ENCODE data around the gene SF3B3. TPM values are rescaled to one million over a fixed set of nuclear protein-coding genes. Genes with fewer than 3 reads are reported as not detected.
"Not testable (repeated sequence)": the region's sequence is repeated elsewhere in the genome, so short reads cannot be mapped to it uniquely, and the experiment has no call there.

The SF3B3 gene
- total and polyA plus RNA-seq, 5 experiments from 2014 or later: 85.9 to 277 (median 120) TPM

DNA sequence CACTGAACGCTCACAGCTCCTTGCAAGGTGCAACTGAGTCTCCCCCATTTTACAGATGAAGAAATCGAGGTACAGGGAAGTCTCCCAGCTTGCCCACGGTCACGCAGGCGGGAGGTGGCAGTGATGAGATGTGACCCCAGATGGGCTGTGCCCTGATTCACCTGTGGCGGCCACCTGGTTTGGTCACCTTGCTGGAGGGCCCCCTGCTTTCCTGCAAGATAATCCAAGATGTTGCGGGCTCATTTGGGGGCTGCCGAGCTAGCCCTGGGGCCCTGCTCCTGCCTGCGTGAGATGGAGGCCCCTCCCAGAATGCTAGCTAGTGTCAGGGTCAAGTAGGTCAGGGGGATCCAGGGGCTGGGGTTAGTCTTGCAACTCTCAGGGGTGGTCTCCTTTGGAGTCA lies 63.1 kb downstream of the SF3B3 start:
- no peak for DNase-seq
- Mint-ChIP-seq H3K27ac (no peak overlapping the region), H3K36me3 (no peaks in the 10 kb centered on the region), H3K27me3 (peaks cover 0 to 7% (median 0%) of the 10 kb centered on the region in 5 donors), H3K4me1 (no peaks in the 10 kb centered on the region), H3K9me3 (no peaks in the 10 kb centered on the region), H3K4me3 (no peak overlapping the region)
- POLR2A ChIA-PET: no interaction called here
- ATAC-seq: no peak

DNA sequence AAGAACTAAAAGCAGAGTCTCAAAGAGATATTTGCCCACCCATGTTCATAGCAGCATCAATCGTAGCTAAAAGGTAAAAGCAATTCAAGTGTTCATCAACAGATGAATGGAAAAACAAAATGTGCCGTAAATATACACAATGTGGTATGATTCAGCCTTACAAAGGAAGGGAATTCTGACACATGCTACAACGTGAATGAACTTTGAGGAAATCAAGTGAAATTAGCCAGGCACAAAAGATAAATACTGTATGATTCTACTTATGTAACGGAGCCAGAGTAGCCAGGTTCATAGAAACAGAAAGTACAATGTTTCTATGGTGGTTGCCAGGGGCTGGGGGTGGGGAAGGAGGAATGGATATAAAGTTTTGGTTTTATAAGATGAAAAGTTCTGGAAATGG lies 64.9 kb downstream of the SF3B3 start:
- Mint-ChIP-seq H3K9me3 (peaks cover 0 to 2% (median 0%) of the 10 kb centered on the region in 9 donors), H3K36me3 (no peaks in the 10 kb centered on the region), H3K4me1 (no peaks in the 10 kb centered on the region), H3K27me3 (peaks cover 0 to 7% (median 0%) of the 10 kb centered on the region in 5 donors), H3K27ac (peak overlapping the region in 1 of 10 donors; percentile 17), H3K4me3 (no peak overlapping the region)
- POLR2A ChIA-PET: no interaction called here
- DNase-seq (no peak), ATAC-seq (no peak)

DNA sequence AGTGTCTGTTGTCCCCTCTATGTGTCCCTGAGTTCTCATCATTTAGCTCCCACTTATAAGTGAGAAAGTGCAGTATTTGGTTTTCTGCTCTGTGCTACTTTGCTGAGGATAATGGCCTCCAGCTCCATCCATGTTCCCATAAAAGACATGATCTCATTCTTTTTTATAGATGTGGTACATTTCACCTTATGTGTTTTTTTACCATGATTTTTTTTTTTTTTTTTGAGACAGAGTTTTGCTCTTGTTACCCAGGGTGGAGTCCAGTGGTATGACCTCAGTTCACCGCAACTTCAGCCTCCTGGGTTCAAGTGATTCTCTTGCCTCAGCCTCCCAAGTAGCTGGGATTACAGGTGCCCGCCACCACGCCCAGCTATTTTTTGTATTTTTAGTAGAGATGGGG lies 65.8 kb downstream of the SF3B3 start:
- not testable (repeated sequence) for H3K9me3 Mint-ChIP-seq, H3K4me1 Mint-ChIP-seq, H3K4me3 Mint-ChIP-seq, H3K27me3 Mint-ChIP-seq, DNase-seq, ATAC-seq, H3K27ac Mint-ChIP-seq, H3K36me3 Mint-ChIP-seq
- POLR2A ChIA-PET: interaction anchor here (0.7 kb wide), 1 partner anchor 25 kb away, joined by 4 read pairs; no protein-coding TSS in a partner anchor

DNA sequence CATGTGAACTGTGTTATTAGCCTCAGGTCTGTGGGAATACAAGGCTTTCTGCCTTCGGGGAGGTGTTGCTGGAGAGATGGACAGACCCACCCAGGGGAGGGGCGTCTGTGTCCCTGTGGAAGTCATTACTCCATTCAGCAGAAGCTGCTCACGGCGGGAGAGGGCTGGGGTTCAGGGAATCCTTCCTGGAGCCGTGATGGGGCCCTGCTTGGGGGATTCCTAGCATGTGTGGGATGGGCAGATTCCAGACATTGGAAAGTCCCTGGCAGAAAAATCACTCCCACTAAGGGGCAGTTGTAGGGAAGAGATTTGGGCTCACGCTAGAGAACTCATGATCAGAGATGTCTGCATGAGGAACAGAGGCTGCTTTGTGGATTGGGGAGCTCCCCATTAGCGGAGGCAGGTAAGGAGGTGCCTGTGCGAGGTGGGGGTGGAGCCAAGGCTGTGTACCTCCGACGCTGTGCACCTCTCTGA lies 66.4 kb downstream of the SF3B3 start:
- Mint-ChIP-seq H3K36me3 (no peaks in the 10 kb centered on the region), H3K27me3 (peaks cover 0 to 7% (median 0%) of the 10 kb centered on the region in 5 donors), H3K4me3 (no peak overlapping the region), H3K27ac (no peak overlapping the region), H3K4me1 (no peaks in the 10 kb centered on the region), H3K9me3 (peaks cover 0 to 2% (median 0%) of the 10 kb centered on the region in 9 donors)
- no peak for ATAC-seq
- POLR2A ChIA-PET: no interaction called here
- DNase-seq: no peak

DNA sequence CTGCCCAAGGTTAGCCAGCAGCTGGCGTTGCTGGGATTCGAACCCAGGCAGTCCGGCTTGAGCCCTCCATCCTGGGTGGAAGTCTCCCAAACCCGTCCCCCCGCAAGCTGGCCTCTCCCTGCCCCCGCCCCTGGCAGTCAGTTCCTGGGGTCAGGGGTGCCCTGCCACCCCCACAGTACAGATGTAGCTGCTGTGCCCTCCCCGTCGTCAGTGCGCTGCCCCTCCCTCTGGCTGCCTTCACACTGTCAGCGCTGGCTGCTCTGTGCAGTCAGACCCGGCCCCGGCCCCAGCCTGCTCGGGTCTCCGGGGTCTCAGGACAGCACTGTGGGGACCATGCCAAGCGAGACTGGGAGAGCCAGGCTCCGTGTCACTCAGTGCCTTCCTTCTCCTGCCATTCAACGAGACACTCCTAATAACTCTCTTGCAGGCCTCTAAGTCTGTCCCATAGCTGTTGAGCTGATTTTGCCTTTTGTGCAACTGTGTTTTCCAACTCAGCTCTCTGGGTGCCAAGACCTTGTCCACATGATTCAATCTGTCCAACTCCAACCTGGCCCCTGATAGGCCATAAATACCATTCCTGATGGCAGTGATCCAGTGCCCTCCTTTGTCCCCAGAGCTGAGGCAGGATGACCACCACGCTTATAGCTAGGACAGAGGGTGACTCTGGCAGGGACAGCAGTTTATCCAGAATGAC lies 67.3 kb downstream of the SF3B3 start:
- Mint-ChIP-seq H3K36me3 (no peaks in the 10 kb centered on the region), H3K4me1 (no peaks in the 10 kb centered on the region), H3K4me3 (no peak overlapping the region), H3K27ac (no peak overlapping the region), H3K9me3 (peaks cover 0 to 2% (median 0%) of the 10 kb centered on the region in 9 donors), H3K27me3 (peaks cover 0 to 7% (median 0%) of the 10 kb centered on the region in 5 donors)
- no peak for DNase-seq
- no peak for ATAC-seq
- POLR2A ChIA-PET: no interaction called here

DNA sequence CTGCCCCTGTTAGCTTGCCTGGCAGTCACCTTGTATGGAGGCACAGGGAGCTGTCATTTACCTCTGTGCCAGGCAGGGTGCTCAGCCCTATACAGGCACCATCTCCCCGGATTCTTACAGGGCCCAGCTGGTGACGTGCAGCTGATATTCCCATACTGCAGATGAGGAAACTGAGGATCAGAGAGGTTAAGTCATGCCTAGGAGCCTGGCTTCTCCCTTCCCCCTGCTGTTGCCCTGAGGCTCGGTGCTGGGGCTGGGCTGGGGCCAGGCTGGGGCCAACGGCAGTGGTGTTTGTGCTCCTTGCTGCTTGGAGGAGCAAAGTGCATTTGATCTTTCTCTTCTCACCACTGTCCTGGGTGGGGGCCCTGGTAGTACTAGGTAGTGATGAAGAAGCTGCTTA lies 68.0 kb downstream of the SF3B3 start:
- Mint-ChIP-seq H3K36me3 (no peaks in the 10 kb centered on the region), H3K9me3 (peaks cover 0 to 2% (median 0%) of the 10 kb centered on the region in 9 donors), H3K27ac (no peak overlapping the region), H3K4me3 (no peak overlapping the region), H3K4me1 (no peaks in the 10 kb centered on the region), H3K27me3 (peaks cover 0 to 7% (median 0%) of the 10 kb centered on the region in 5 donors)
- POLR2A ChIA-PET: no interaction called here
- DNase-seq: no peak
- no peak for ATAC-seq

DNA sequence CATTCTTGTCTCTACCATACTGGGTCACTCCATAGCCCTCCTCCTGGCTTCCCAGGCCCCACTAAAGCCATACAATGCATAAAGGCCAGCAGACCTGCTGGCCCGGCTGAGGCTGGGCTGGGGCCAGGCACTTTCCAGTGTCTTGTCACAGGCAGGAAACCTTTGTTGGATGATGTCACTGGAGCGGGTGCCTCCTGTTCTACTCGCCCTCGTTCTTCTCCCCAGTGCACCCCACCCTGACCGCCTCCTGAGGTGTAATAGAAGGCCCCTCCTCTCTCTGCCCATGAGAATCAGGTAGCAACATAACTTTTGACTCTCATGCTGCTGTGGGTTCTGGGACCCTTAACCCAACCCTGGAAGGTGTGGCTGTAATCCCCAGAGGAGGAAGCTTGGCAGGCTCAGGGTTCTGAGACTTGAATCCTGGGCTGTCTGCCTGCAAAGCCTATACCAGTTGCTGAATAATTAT lies 68.5 kb downstream of the SF3B3 start:
- no peaks in the 10 kb centered on the region for H3K36me3 Mint-ChIP-seq
- peaks cover 0 to 2% (median 0%) of the 10 kb centered on the region in 9 donors for H3K9me3 Mint-ChIP-seq
- no peak for DNase-seq
- POLR2A ChIA-PET: no interaction called here
- H3K4me1 Mint-ChIP-seq: no peaks in the 10 kb centered on the region
- ATAC-seq: no peak
- no peak overlapping the region for H3K4me3 Mint-ChIP-seq
- no peak overlapping the region for H3K27ac Mint-ChIP-seq
- peaks cover 0 to 7% (median 0%) of the 10 kb centered on the region in 5 donors for H3K27me3 Mint-ChIP-seq

DNA sequence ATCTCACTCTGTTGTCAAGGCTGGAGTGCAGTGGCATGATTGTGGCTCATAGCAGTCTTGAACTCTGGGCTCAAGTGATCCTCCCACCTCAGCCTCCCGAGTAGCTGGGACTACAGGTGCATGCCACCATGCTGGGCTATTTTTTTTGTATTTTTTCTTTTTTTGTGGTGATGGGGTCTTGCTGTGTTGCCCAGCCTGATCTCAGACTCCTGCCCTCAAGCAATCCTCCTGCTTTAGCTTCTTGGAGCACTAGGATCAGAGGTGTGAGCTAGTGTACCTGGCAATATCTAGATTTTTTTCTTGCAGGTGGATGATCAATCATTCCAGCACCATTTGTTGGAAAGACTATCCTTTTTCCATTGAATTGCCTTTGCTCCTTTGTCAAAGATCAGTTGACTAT lies 69.9 kb downstream of the SF3B3 start:
- Mint-ChIP-seq H3K9me3 (peaks cover 0 to 2% (median 0%) of the 10 kb centered on the region in 9 donors), H3K27me3 (peaks cover 0 to 7% (median 0%) of the 10 kb centered on the region in 5 donors), H3K36me3 (no peaks in the 10 kb centered on the region), H3K4me1 (no peaks in the 10 kb centered on the region), H3K4me3 (no peak overlapping the region), H3K27ac (no peak overlapping the region)
- DNase-seq (no peak), ATAC-seq (no peak)
- POLR2A ChIA-PET: no interaction called here

DNA sequence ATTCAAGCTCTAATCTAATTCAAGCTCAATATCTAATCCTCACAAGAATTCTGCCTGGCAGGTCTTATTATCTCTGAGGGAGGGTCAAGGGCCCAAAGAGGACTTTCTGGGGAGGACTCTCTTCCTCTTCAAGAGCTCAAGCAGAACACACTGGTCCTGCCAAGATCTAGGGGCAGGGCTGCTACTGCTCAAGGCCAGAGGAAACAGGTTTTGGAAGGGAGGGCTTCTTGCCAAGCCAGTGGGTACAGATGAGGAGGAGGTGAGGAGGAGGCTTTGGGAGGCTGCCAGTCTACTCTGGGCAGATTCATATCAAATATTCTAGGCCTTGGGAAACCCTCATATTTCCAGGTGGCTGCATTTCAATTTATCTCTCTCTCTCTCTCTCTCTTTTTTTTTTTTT lies 71.0 kb downstream of the SF3B3 start:
- Mint-ChIP-seq H3K27me3 (peaks cover 0 to 7% (median 0%) of the 10 kb centered on the region in 5 donors), H3K36me3 (no peaks in the 10 kb centered on the region), H3K4me1 (no peaks in the 10 kb centered on the region), H3K9me3 (peaks cover 0 to 2% (median 0%) of the 10 kb centered on the region in 9 donors), H3K4me3 (no peak overlapping the region), H3K27ac (no peak overlapping the region)
- ATAC-seq (no peak), DNase-seq (no peak)
- POLR2A ChIA-PET: no interaction called here

DNA sequence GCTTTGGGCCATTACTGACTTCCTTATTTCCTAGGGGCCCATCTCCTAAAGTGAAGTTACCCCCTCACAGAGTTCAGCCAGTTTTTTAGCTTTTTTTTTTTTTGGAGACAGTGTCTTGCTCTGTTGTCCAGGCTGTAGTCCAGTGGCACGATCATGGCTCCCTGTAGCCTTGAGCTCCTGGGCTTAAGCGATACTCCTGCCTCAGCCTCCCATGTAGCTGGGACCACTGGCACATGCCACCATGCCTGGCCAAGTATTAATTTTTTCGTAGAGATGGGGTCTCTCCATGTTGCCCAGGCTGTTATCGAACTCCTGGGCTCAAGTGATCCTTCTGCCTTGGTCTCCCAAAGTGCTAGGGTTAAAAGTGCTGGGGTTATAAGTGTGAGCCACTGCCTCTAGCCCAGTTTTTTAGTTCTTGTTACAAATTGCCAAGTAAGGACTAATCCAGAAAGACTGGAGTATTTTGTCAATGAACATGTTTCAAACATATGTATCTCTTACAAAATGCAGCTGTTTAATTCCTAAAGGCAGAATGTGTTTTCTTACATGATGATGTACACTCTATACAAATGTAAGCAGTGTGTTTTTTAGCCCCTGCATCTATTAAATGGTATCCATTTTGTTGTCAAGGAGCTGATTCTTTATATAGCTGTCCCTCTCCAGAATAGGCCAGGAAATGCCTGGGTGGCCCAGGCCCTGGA lies 73.7 kb downstream of the SF3B3 start:
- Mint-ChIP-seq H3K27me3 (peaks cover 0 to 14% (median 5%) of the 10 kb centered on the region in 5 donors), H3K4me1 (no peaks in the 10 kb centered on the region), H3K36me3 (no peaks in the 10 kb centered on the region), H3K4me3 (no peak overlapping the region), H3K27ac (no peak overlapping the region), H3K9me3 (no peaks in the 10 kb centered on the region)
- DNase-seq: no peak
- ATAC-seq: no peak
- POLR2A ChIA-PET: no interaction called here

DNA sequence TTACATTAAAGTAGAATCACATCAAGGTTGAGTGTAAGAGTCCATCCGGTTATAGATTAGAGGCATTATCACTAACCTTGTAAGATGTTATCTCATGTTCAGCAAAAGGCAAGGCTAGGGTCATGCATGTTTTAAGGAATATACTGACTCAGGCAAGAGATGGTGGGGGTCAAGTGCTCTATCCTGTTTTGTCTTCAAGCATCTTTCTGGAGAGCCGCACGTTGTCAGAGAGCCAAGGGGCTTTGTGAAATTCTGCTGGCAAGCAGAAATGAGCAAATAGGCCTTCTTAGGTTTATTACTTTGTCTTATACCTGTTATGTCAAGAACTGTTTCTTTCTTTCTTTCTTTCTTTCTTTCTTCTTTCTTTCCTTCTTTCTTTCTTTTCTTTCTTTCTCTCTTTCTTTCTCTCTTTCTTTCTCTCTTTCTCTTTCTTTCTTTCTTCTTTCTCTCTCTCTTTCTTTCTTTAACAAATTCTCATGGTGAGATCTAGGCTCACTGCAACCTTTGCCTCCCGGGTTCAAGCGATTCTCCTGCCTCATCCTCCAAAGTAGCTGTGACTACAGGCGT lies 75.4 kb downstream of the SF3B3 start:
- no peak for ATAC-seq
- Mint-ChIP-seq H3K36me3 (no peaks in the 10 kb centered on the region), H3K9me3 (no peaks in the 10 kb centered on the region), H3K4me1 (no peaks in the 10 kb centered on the region), H3K27ac (peak overlapping the region in 2 of 10 donors; percentile 28 to 54), H3K4me3 (no peak overlapping the region), H3K27me3 (peaks cover 0 to 14% (median 5%) of the 10 kb centered on the region in 5 donors)
- no peak for DNase-seq
- POLR2A ChIA-PET: no interaction called here

DNA sequence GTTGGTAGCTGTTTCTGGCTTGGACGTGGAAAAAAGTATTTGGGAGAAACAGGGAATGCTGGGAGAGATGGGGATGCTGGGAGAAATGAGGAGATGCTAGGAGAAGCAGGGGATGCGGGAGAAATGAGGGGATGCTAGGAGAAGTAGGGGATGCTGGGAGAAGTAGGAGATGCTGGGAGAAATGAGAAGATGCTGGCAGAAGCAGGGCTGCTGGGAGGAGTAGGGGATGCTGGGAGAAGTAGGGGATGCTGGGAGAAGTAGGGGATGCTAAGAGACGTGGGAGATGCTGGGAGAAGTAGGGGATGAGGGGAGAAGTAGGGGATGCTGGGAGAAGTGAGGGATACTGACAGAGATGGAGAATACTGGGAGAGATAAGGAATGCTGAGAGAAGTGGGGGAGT lies 77.1 kb downstream of the SF3B3 start:
- H3K4me1 Mint-ChIP-seq: no peaks in the 10 kb centered on the region
- H3K36me3 Mint-ChIP-seq: no peaks in the 10 kb centered on the region
- peak overlapping the region in 1 of 10 donors; percentile 18 for H3K27ac Mint-ChIP-seq
- ATAC-seq (no peak), DNase-seq (no peak)
- H3K9me3 Mint-ChIP-seq: no peaks in the 10 kb centered on the region
- POLR2A ChIA-PET: no interaction called here
- peaks cover 0 to 14% (median 5%) of the 10 kb centered on the region in 5 donors for H3K27me3 Mint-ChIP-seq
- no peak overlapping the region for H3K4me3 Mint-ChIP-seq

Data from naive thymus-derived CD8-positive, alpha-beta T cell (primary cell).